Right lobe of liver (tissue), 4 donors: ENCODE data around the gene TNRC6C.

Source experiments
- CTCF ChIP-seq, 4 donors: fragments of 200-600 bp in 3 of 4; fragments of 450-650 bp in 1 of 4; IDR thresholded peaks; one replicate each; pipeline versions ENCODE4 v1.5.1 to v1.8.0; 2016 to 2022; ENCODE audit warnings: antibody characterized with exemption in 4 of 4, mild to moderate bottlenecking in 2 of 4
- POLR2A ChIP-seq: fragments of 450-650 bp; IDR thresholded peaks from one replicate; pipeline ENCODE4 v1.6.1; 2017; ENCODE audit warnings: antibody characterized with exemption, mild to moderate bottlenecking
- donor health status: DM: no; HTN: no; CAD: no.
- donor health status: DM: no; HTN: no; CAD: no.
- donor health status: DM: no; HTN: yes; CAD: no.

DNA sequence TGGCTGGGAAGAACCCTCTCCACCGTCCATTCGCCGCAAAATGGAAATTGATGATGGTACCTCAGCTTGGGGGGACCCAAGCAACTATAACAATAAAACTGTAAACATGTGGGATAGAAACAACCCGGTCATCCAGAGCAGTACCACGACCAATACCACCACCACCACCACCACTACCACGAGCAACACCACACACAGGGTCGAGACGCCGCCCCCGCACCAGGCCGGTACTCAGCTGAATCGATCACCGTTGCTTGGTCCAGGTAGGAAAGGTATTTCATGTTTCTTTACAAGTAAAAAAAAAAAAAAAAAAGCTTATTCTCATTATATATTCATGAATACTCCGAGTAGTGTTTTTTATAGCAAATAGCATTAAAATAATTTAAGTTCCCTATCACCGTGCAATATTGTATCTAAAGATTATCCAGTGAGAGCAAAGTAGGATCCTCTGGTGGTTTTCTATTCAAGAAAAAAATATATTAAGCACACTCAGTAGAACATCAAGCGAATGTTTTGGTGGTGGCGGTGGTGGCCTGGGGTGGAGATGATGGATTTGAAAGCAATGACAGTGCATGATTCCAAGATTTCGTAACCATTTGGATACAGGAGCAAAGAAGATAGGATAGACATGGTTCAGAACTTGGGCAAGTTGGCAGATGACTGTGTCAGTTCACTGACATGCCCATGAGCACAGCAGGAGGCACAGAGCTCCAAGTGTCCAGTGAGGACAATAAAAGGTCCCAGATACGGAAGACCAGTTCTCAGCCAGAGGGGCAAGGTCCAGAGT is 92.9 kb downstream of the TNRC6C start:
- no peak for TF ChIP-seq CTCF (IDR thresholded peaks at IDR 0.05)
- no peak for TF ChIP-seq POLR2A
